ENCODE results near the gene POLR1H. TPM values are rescaled to one million over a fixed set of nuclear protein-coding genes. Genes with fewer than 3 reads are reported as not detected.

Gene POLR1H
- total RNA-seq, 1 experiment from 2014 or later, result 31.9 TPM

DNA sequence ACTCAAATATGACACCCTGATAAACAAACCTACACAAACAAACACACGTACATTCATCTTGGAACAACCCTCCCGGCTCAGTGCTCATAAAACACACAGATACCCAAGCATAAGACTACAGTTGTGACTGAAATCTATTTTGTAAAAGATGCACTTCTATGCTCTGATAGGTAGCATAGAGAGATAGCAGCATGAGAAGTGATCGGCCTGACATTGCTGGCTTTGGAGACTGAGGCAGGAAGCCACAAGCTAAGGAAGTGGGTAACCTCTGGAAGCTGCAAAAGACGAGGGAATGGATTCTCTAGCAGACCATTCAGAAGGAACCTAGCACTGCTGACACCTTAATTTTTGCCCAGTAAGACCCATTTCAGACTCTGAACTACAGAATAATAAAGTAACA is 16.2 kb downstream of the POLR1H start:
- no peak overlapping the region for H3K4ac ChIP-seq (ENCODE audit: low read depth, low read length)
- H3K23me2 ChIP-seq (ENCODE audit: insufficient read length, low read depth, low read length, poor library complexity, severe bottlenecking), result peaks cover 19% of the 10 kb centered on the region
- peaks cover 30% of the 10 kb centered on the region for H3K27me3 ChIP-seq (ENCODE audit: insufficient read depth, low read length)
- H3K9me3 Mint-ChIP-seq, result no peaks in the 10 kb centered on the region
- no peak for DNase-seq
- no peak overlapping the region for H2BK15ac ChIP-seq (ENCODE audit: low read depth, low read length)
- H3K4me1 Mint-ChIP-seq, result peaks cover 20 to 24% of the 10 kb centered on the region in 2 experiments
- H2BK20ac ChIP-seq (ENCODE audit: low read depth, low read length, poor library complexity, severe bottlenecking), result no peak overlapping the region
- no peak overlapping the region for H4K5ac ChIP-seq (ENCODE audit: insufficient read length, low read depth, low read length)
- H3K9me3 ChIP-seq (ENCODE audit: control insufficient read depth, low read depth, low read length), result no peaks in the 10 kb centered on the region
- H2BK120ac ChIP-seq (ENCODE audit: low read depth, low read length, poor library complexity, severe bottlenecking), result no peak overlapping the region
- H3K4me3 Mint-ChIP-seq, result no peak overlapping the region
- no peaks in the 10 kb centered on the region for H4K20me1 ChIP-seq (ENCODE audit: control insufficient read depth, insufficient read depth, insufficient read length)
- no peak overlapping the region for H3K27ac ChIP-seq (ENCODE audit: insufficient read length, low read depth, low read length)
- no peak overlapping the region for H2AK5ac ChIP-seq (ENCODE audit: insufficient read length, low read length)
- H3K36me3 Mint-ChIP-seq (ENCODE audit: insufficient read depth in 1 of 3, low read depth in 3 of 3), result peaks cover 0 to 2% (median under 1%) of the 10 kb centered on the region in 3 experiments; a peak in 2 of 7 replicates
- H3K27me3 Mint-ChIP-seq (ENCODE audit: low read depth), result peaks cover 86% of the 10 kb centered on the region
- no peak overlapping the region for H3K14ac ChIP-seq (ENCODE audit: insufficient read depth, low read length)
- no peak overlapping the region for H3K18ac ChIP-seq (ENCODE audit: insufficient read length, low read depth, low read length)
- H4K91ac ChIP-seq (ENCODE audit: insufficient read length, low read depth, low read length), result no peak overlapping the region
- WGBS (ENCODE audit: extremely low coverage, insufficient read length, low lambda C conversion rate), result no CpG with 5 or more reads among the region's 4 CpGs
- no peak overlapping the region for H3K4me2 ChIP-seq (ENCODE audit: insufficient read depth, insufficient read length, low read length)
- TF ChIP-seq, protein P1, sequence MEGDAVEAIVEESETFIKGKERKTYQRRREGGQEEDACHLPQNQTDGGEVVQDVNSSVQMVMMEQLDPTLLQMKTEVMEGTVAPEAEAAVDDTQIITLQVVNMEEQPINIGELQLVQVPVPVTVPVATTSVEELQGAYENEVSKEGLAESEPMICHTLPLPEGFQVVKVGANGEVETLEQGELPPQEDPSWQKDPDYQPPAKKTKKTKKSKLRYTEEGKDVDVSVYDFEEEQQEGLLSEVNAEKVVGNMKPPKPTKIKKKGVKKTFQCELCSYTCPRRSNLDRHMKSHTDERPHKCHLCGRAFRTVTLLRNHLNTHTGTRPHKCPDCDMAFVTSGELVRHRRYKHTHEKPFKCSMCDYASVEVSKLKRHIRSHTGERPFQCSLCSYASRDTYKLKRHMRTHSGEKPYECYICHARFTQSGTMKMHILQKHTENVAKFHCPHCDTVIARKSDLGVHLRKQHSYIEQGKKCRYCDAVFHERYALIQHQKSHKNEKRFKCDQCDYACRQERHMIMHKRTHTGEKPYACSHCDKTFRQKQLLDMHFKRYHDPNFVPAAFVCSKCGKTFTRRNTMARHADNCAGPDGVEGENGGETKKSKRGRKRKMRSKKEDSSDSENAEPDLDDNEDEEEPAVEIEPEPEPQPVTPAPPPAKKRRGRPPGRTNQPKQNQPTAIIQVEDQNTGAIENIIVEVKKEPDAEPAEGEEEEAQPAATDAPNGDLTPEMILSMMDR (conservative IDR thresholded peaks at IDR 0.05), result no peak
- no peaks in the 10 kb centered on the region for H3K79me2 ChIP-seq (ENCODE audit: insufficient read depth, low read length)
- no peak overlapping the region for H2BK5ac ChIP-seq (ENCODE audit: insufficient read length, low read length)
- H3K9ac ChIP-seq (ENCODE audit: extremely low read depth, insufficient read length, low read length), result no peak overlapping the region
- no peak overlapping the region for H3K23ac ChIP-seq (ENCODE audit: insufficient read length, low read depth, low read length)
- H3K79me1 ChIP-seq (ENCODE audit: insufficient read depth, low read depth, low read length, poor library complexity, severe bottlenecking), result no peaks in the 10 kb centered on the region
- no peaks in the 10 kb centered on the region for H3K4me1 ChIP-seq (ENCODE audit: insufficient read depth, low read length)
- no peak overlapping the region for H3K56ac ChIP-seq (ENCODE audit: insufficient read length, low read depth, low read length)
- H2AFZ ChIP-seq (ENCODE audit: low read length), result no peak overlapping the region
- no peak overlapping the region for H3K27ac Mint-ChIP-seq
- no peak overlapping the region for H2BK12ac ChIP-seq (ENCODE audit: insufficient read length, low read depth, low read length)
- H3T11ph ChIP-seq (ENCODE audit: low read length), result no peak overlapping the region
- H4K8ac ChIP-seq (replicated peaks; ENCODE audit: insufficient read length, low read depth, low read length), result no peak overlapping the region

Data from H9 (cell line).